OCI-LY3 (cell line): ENCODE measurements around the gene FSTL3.

Experiments used
- H2AFZ ChIP-seq: fragments of 200-600, 300-600 bp; shearing (Covaris generic); 2 replicates; pipeline ENCODE4 v1.6.0; 2014; ENCODE audit warnings: antibody characterized with exemption, low read depth, low read length
- H3K27ac ChIP-seq: fragments of 200-600, 300-600 bp; sonication (generic); 2 replicates; pipeline ENCODE4 v1.5.1; 2014; ENCODE audit warnings: mild to moderate bottlenecking, low read length, moderate library complexity, mixed read lengths
- H3K27me3 ChIP-seq: fragments of 200-600, 300-600 bp; sonication (generic); 2 replicates; pipeline ENCODE4 v1.6.1; 2014; ENCODE audit warnings: low read depth, low read length, mixed read lengths
- H3K36me3 ChIP-seq: fragments of 200-600, 300-600 bp; sonication (generic); replicated peaks from 2 replicates; pipeline ENCODE3; 2014; ENCODE audit warnings: low read depth, low read length, mixed read lengths
- H3K4me1 ChIP-seq: fragments of 300-600, 200-600 bp; sonication (generic); 2 replicates; pipeline ENCODE4 v1.6.1; 2014; ENCODE audit warnings: low read length, mixed read lengths
- H3K4me2 ChIP-seq: fragments of 200-600, 300-600 bp; sonication (generic); 2 replicates; pipeline ENCODE4 v1.6.1; 2014; ENCODE audit warnings: low read length, mixed read lengths
- H3K4me3 ChIP-seq: fragments of 300-600, 200-600 bp; sonication (generic); 2 replicates; pipeline ENCODE4 v1.5.1; 2014; ENCODE audit warnings: antibody characterized with exemption, mild to moderate bottlenecking, low read length, moderate library complexity
- H3K79me2 ChIP-seq: fragments of 300-600, 200-600 bp; shearing (Covaris generic); 2 replicates; pipeline ENCODE4 v1.6.1; 2014; ENCODE audit warnings: mild to moderate bottlenecking, low read length, mixed read lengths
- H3K9ac ChIP-seq: fragments of 300-600, 200-600 bp; shearing (Covaris generic); 2 replicates; pipeline ENCODE4 v1.6.0; 2014; ENCODE audit warnings: mild to moderate bottlenecking, low read length, moderate library complexity
- H3K9me3 ChIP-seq: fragments of 200-600, 300-600 bp; shearing (Covaris generic); 2 replicates; pipeline ENCODE4 v1.6.1; 2014; ENCODE audit warnings: low read length, mixed read lengths; ENCODE audit not compliant: insufficient read depth
- H4K20me1 ChIP-seq: fragments of 200-600, 300-600 bp; sonication (generic); 2 replicates; pipeline ENCODE4 v1.6.1; 2016; ENCODE audit warnings: low read length, mixed read lengths; ENCODE audit not compliant: insufficient read depth
- EZH2phosphoT487 ChIP-seq: fragments of 200-600 bp; shearing (Covaris generic); IDR thresholded peaks from 2 replicates; pipeline ENCODE4 v1.6.1; 2018; ENCODE audit warnings: antibody characterized with exemption, mixed run types, low read depth
- TF ChIP-seq, protein P1 (sequence below): fragments of 200-600, 300-600 bp; sonication (generic); IDR thresholded peaks from 2 replicates; pipeline ENCODE4 v1.5.1; 2014; ENCODE audit warnings: antibody characterized with exemption, low read length, low read depth

The FSTL3 gene

GRCh38 chr19:634975-635652, 41.1 kb upstream of the FSTL3 start:
- Histone ChIP-seq H4K20me1 (no peaks in the 10 kb centered on the region), H3K79me2 (peaks cover 35% of the 10 kb centered on the region), H3K4me3 (no peak overlapping the region), H3K27ac (no peak overlapping the region), H3K9ac (no peak overlapping the region), H3K4me2 (no peak overlapping the region), H2AFZ (no peak overlapping the region), H3K4me1 (peaks cover 11% of the 10 kb centered on the region), H3K9me3 (no peaks in the 10 kb centered on the region), H3K36me3 (peaks cover 5% of the 10 kb centered on the region), H3K27me3 (no peaks in the 10 kb centered on the region)
- TF ChIP-seq EZH2phosphoT487 = no peak
- TF ChIP-seq, protein P1, sequence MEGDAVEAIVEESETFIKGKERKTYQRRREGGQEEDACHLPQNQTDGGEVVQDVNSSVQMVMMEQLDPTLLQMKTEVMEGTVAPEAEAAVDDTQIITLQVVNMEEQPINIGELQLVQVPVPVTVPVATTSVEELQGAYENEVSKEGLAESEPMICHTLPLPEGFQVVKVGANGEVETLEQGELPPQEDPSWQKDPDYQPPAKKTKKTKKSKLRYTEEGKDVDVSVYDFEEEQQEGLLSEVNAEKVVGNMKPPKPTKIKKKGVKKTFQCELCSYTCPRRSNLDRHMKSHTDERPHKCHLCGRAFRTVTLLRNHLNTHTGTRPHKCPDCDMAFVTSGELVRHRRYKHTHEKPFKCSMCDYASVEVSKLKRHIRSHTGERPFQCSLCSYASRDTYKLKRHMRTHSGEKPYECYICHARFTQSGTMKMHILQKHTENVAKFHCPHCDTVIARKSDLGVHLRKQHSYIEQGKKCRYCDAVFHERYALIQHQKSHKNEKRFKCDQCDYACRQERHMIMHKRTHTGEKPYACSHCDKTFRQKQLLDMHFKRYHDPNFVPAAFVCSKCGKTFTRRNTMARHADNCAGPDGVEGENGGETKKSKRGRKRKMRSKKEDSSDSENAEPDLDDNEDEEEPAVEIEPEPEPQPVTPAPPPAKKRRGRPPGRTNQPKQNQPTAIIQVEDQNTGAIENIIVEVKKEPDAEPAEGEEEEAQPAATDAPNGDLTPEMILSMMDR = no peak

DNA sequence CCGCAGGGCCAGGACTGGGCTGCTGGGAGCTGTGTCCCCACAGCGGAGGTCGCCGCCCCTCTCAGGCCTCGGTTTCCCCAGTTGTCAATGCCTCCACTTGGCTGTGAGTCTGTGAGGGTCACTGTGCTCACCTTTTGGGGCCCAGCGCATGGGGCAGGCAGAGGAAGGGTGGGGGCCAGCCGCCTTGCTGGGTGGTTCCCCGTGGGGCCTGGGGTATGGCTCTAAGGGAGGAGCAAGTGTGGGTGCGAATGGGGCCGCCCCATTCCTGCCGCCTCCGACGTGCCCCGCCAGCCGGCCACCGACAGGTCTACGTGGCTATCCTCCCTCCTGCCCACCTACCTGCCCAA, 37.3 kb upstream of the FSTL3 start:
- no peak overlapping the region for H3K4me2 ChIP-seq
- H3K9me3 ChIP-seq = no peaks in the 10 kb centered on the region
- H3K36me3 ChIP-seq = no peaks in the 10 kb centered on the region
- no peak overlapping the region for H3K4me3 ChIP-seq
- no peak overlapping the region for H2AFZ ChIP-seq
- TF ChIP-seq EZH2phosphoT487 = no peak
- TF ChIP-seq, protein P1 = no peak
- no peaks in the 10 kb centered on the region for H3K27me3 ChIP-seq
- no peak overlapping the region for H3K9ac ChIP-seq
- H4K20me1 ChIP-seq = no peaks in the 10 kb centered on the region
- no peak overlapping the region for H3K27ac ChIP-seq
- peaks cover 6% of the 10 kb centered on the region for H3K4me1 ChIP-seq
- peaks cover 4% of the 10 kb centered on the region; the same call in 1 of the 2 replicates for H3K79me2 ChIP-seq

DNA sequence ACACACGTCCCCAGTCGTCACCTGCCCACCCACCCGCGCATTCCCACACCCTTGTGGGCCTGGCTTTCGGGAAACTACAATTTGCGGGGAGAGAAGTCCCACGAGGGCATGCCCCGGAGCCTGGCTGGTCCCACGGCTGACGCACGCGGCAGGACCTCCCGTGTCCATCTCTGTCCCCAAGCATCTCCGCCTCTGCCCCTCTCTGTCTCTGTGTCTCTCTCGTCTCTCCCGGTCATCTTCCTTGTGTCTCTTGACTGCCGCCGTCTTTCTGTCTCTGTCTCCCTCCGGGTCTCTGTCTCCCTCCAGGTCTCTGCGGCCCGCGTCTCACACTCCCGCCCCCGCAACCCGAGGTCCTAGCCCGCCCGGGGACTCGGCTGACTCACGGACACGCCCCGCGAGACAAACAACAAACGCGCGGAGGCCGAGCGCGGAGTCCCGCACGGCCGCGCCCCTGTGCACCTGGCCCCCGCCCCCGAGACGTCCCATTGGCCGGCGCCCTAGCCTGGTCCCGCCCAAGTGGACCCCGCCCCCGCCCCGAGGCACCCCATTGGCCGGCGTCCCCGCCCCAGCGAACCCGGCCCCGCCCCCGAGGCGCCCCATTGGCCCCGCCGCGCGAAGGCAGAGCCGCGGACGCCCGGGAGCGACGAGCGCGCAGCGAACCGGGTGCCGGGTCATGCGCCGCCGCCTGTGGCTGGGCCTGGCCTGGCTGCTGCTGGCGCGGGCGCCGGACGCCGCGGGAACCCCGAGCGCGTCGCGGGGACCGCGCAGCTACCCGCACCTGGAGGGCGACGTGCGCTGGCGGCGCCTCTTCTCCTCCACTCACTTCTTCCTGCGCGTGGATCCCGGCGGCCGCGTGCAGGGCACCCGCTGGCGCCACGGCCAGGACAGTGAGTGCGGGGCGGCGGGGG, 36.7 kb upstream of the FSTL3 start, which contains the start of gene FGF22:
Gene FGF22, plus strand, starts transcription at position 627 of the 908 bp plus-strand sequence. Its CDS starts 47 bp downstream, at position 674.
- no peak within 1 kb of the TSS for H3K27ac ChIP-seq
- H3K4me3 ChIP-seq = no peak within 1 kb of the TSS
- TF ChIP-seq, protein P1 = no peak
- TF ChIP-seq EZH2phosphoT487 = no peak
- H3K9me3 ChIP-seq = no peaks in the 10 kb centered on the region
- H2AFZ ChIP-seq = no peak within 1 kb of the TSS
- no peaks in the 10 kb centered on the region for H3K27me3 ChIP-seq
- no peak within 1 kb of the TSS for H3K9ac ChIP-seq
- no peaks in the 10 kb centered on the region for H3K4me1 ChIP-seq
- H3K36me3 ChIP-seq = peaks cover 5% of the 10 kb centered on the region
- no peaks in the 10 kb centered on the region for H3K79me2 ChIP-seq
- H3K4me2 ChIP-seq = no peak within 1 kb of the TSS
- no peaks in the 10 kb centered on the region for H4K20me1 ChIP-seq

DNA sequence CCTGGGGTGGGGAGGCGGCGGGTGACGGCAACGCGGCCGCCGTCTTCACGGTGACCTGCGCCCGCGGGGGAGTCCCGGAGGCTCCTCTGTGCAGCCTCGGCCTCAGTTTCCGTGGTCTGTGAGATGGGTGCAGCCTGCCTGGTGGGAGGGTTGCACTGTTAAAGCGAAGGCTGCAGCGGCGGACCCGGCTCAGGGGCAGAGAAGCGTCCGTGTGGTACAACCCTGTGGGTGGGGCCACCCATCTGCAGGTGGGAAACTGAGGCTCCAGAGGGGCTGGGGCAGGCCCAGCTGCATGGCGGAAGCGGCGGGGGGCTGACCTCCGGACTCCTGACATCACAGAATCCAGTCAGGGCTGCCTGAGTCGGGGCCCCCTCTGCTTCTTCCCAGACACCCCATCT, 36.0 kb upstream of the FSTL3 start:
- no peak overlapping the region for H3K4me3 ChIP-seq
- peaks cover 9% of the 10 kb centered on the region for H3K36me3 ChIP-seq
- H3K9ac ChIP-seq = no peak overlapping the region
- H3K9me3 ChIP-seq = no peaks in the 10 kb centered on the region
- no peaks in the 10 kb centered on the region for H3K27me3 ChIP-seq
- H2AFZ ChIP-seq = no peak overlapping the region
- no peaks in the 10 kb centered on the region for H3K4me1 ChIP-seq
- H3K79me2 ChIP-seq = no peaks in the 10 kb centered on the region
- TF ChIP-seq EZH2phosphoT487 = no peak
- TF ChIP-seq, protein P1 = no peak
- no peak overlapping the region for H3K27ac ChIP-seq
- no peak overlapping the region for H3K4me2 ChIP-seq
- 0 out of 2 replicates have a peak, but pooled peaks cover 2% of the 10 kb centered on the region for H4K20me1 ChIP-seq
